ENCODE results near the gene ENTREP3.

ENTREP3 gene

GRCh38 chr1:155254714-155255242 is 505 bp downstream of the ENTREP3 start:
- no peak for TF ChIP-seq CTCF (IDR thresholded peaks at IDR 0.05; ENCODE audit: extremely low read depth, missing control alignments)
- no peak for DNase-seq (ENCODE audit: low spot score)

- TF ChIP-seq CTCF (IDR thresholded peaks at IDR 0.05; ENCODE audit: extremely low read depth, missing control alignments): no peak
- no peak for DNase-seq (ENCODE audit: low spot score)
Measured at GRCh38 chr1:155254228-155254713, 1.0 kb downstream of the ENTREP3 start.

GRCh38 chr1:155253797-155254196 is 1.5 kb downstream of the ENTREP3 start:
- DNase-seq (ENCODE audit: low spot score): no peak
- no peak for TF ChIP-seq CTCF (IDR thresholded peaks at IDR 0.05; ENCODE audit: extremely low read depth, missing control alignments)

GRCh38 chr1:155253208-155253607 is 2.1 kb downstream of the ENTREP3 start:
- no peak for DNase-seq (ENCODE audit: low spot score)
- no peak for TF ChIP-seq CTCF (IDR thresholded peaks at IDR 0.05; ENCODE audit: extremely low read depth, missing control alignments)

- no peak for TF ChIP-seq CTCF (IDR thresholded peaks at IDR 0.05; ENCODE audit: extremely low read depth, missing control alignments)
- DNase-seq (ENCODE audit: low spot score): peak; percentile 4
Measured at GRCh38 chr1:155251566-155251965, 3.7 kb downstream of the ENTREP3 start.

- TF ChIP-seq CTCF (IDR thresholded peaks at IDR 0.05; ENCODE audit: extremely low read depth, missing control alignments): peak; percentile 100
- DNase-seq (ENCODE audit: low spot score): peak; percentile 98
Measured at GRCh38 chr1:155250633-155251449, 4.4 kb downstream of the ENTREP3 start.

- DNase-seq (ENCODE audit: low spot score): peak; percentile 31
- no peak for TF ChIP-seq CTCF (IDR thresholded peaks at IDR 0.05; ENCODE audit: extremely low read depth, missing control alignments)
Measured at GRCh38 chr1:155250246-155250632, 5.0 kb downstream of the ENTREP3 start.
